ENCODE results near the gene UFD1.

- TF ChIP-seq USF2 (IDR thresholded peaks at IDR 0.05; ENCODE audit: low read depth, low read length) (no peak), POLR2A (IDR thresholded peaks at IDR 0.05; ENCODE audit: low read depth, low read length) (no peak), CTCF (conservative IDR thresholded peaks at IDR 0.05; ENCODE audit: low read depth, low read length) (no peak), CEBPB (IDR thresholded peaks at IDR 0.05; ENCODE audit: low read depth, low read length) (no peak), RAD21 (IDR thresholded peaks at IDR 0.05; ENCODE audit: low read length) (no peak), RFX5 (IDR thresholded peaks at IDR 0.05; ENCODE audit: low read depth, low read length) (no peak), SMC3 (IDR thresholded peaks at IDR 0.05; ENCODE audit: low read depth, low read length) (no peak), BHLHE40 (IDR thresholded peaks at IDR 0.05; ENCODE audit: low read depth, low read length) (no peak), RCOR1 (IDR thresholded peaks at IDR 0.05; ENCODE audit: insufficient replicate concordance, low read length) (no peak), MXI1 (IDR thresholded peaks at IDR 0.05; ENCODE audit: borderline replicate concordance, low read depth, low read length) (no peak), MAZ (IDR thresholded peaks at IDR 0.05; ENCODE audit: borderline replicate concordance, low read depth, low read length) (no peak), CHD1 (IDR thresholded peaks at IDR 0.05; ENCODE audit: low read depth, low read length) (no peak)
Observed at GRCh38 chr22:19525666-19526065, 46.7 kb upstream of the UFD1 start.
